Body of pancreas (tissue), 4 donors: Measurements from ENCODE around the gene HMOX2.

Experiments
- POLR2A ChIP-seq, 3 donors: fragments of 450-650 bp; IDR thresholded peaks; one replicate each; pipeline ENCODE4 v1.6.1; 2016; ENCODE audit warnings: antibody characterized with exemption in 3 of 3, mild to moderate bottlenecking in 2 of 3
- TF ChIP-seq, protein P1 (sequence below), 7 experiments: fragments of 450-650 bp in 4 of 7; fragments of 200-600 bp in 3 of 7; sonication (generic) in 3 of 7; IDR thresholded peaks; one replicate each; pipeline ENCODE4 v1.5.1; 2016 to 2019; ENCODE audit warnings: antibody characterized with exemption in 7 of 7

DNA sequence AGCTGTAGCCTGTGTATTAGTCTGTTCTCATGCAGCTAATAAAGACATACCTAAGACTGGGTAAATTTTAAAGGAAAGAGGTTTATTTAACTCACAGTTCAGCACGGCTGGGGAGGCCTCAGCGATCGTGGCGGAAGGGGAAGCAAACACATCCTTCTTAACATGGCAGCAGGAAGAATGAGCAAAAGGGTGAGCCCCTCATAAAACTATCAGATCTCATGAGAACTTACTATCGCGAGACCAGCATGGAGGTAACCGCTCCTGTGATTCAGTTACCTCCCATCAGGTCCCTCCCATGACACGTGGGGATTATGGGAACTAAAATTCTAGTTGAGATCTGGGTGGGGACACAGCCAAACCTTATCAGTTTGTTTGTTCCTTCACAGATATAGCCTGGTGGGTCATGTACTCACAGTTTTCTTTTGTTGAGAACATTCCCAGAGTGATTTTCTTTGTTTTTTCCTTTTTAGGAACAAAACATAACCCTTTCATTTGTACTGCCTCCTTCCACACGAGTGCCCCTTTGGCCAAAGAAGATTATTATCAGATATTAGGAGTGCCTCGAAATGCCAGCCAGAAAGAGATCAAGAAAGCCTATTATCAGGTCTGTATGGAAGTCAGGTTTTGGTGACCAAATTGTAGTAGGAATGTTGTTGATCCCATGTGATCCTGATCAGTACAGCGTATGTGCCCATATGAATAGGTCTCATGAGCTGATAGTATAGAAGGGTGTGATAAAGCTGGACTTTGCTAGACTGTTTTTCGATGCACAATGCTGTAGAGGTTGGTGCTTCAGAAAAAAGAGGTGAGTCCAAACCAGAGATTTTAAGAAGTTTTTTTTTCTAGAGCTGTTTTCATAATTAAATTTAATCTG lies 42.0 kb upstream of the HMOX2 start:
- TF ChIP-seq POLR2A (IDR thresholded peaks at IDR 0.05), result no peak
- TF ChIP-seq, protein P1, sequence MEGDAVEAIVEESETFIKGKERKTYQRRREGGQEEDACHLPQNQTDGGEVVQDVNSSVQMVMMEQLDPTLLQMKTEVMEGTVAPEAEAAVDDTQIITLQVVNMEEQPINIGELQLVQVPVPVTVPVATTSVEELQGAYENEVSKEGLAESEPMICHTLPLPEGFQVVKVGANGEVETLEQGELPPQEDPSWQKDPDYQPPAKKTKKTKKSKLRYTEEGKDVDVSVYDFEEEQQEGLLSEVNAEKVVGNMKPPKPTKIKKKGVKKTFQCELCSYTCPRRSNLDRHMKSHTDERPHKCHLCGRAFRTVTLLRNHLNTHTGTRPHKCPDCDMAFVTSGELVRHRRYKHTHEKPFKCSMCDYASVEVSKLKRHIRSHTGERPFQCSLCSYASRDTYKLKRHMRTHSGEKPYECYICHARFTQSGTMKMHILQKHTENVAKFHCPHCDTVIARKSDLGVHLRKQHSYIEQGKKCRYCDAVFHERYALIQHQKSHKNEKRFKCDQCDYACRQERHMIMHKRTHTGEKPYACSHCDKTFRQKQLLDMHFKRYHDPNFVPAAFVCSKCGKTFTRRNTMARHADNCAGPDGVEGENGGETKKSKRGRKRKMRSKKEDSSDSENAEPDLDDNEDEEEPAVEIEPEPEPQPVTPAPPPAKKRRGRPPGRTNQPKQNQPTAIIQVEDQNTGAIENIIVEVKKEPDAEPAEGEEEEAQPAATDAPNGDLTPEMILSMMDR (IDR thresholded peaks at IDR 0.05), result no peak
